BJ (cell line): ENCODE measurements around the gene BMP3. TPM values are rescaled to one million over a fixed set of nuclear protein-coding genes. Genes with fewer than 3 reads are reported as not detected.

Experiments
- CTCF ChIA-PET: fragments of 350-600 bp; formaldehyde crosslinking; extraction: SDS; loops from one replicate; lab custom pipeline; 2021; ENCODE audit warnings: antibody characterized with exemption, inconsistent platforms; lab: Yijun Ruan, JAX
- POLR2A ChIA-PET: fragments of 300-600 bp; sonication (Branson Sonifier 250); formaldehyde crosslinking; extraction: SDS; loops from one replicate; lab custom pipeline; 2021; ENCODE audit warnings: antibody characterized with exemption; lab: Charles Lee
- DNase-seq: peaks from one replicate; pipeline ENCODE4 v3.0.0-alpha.2; 2011; ENCODE audit warnings: low read depth
- H3K27me3 ChIP-seq: 2 replicates; pipeline ENCODE4 v1.6.0; 2011; ENCODE audit warnings: low read length; ENCODE audit not compliant: control insufficient read depth, insufficient read depth
- H3K36me3 ChIP-seq: 2 replicates; pipeline ENCODE4 v1.5.1; 2011; ENCODE audit warnings: low read length; ENCODE audit not compliant: control insufficient read depth, insufficient read depth
- H3K4me3 ChIP-seq: 2 replicates; pipeline ENCODE4 v1.5.1; 2011; ENCODE audit warnings: low read depth, mild to moderate bottlenecking, control low read depth, low read length
- CTCF ChIP-seq: IDR thresholded peaks from 2 replicates; pipeline ENCODE4 v1.5.1; 2011; ENCODE audit warnings: low read depth, mild to moderate bottlenecking, control low read depth, inconsistent platforms, low read length, moderate library complexity; ENCODE audit not compliant: insufficient read depth
- polyA plus RNA-seq: library from polyadenylated mRNA; depleted of rRNA; stranded (reverse); fragments of >200 nt; gene quantifications from 2 replicates; pipeline ENCODE4 v1.2.3, GENCODE V29; 2011

The BMP3 gene
- polyA plus RNA-seq, 1 experiment, result 0.01 TPM

- Histone ChIP-seq H3K27me3 (peaks cover 25% of the 10 kb centered on the region), H3K4me3 (no peak overlapping the region), H3K36me3 (no peaks in the 10 kb centered on the region)
- TF ChIP-seq CTCF, result no peak
- no peak for DNase-seq
- ChIA-PET POLR2A (no interaction called here), CTCF (interaction anchor here (0.6 to 2.7 kb wide), 5 partner anchors 8 to 666 kb away, joined by 3 to 17 read pairs (median 5); no protein-coding TSS in a partner anchor)
These were observed 1.5 kb downstream of the BMP3 start for GRCh38 chr4:81031796-81032551.

GRCh38 chr4:81032771-81033684 lies 2.5 kb downstream of the BMP3 start:
- CTCF ChIA-PET, result interaction anchor here (1.5 to 1.8 kb wide), 3 partner anchors 20 to 667 kb away, joined by 3 to 6 read pairs (median 5); no protein-coding TSS in a partner anchor
- peaks cover 25% of the 10 kb centered on the region for H3K27me3 ChIP-seq
- no peak for DNase-seq

GRCh38 chr4:81038636-81039350 lies 8.3 kb downstream of the BMP3 start:
- no peak for TF ChIP-seq CTCF
- ChIA-PET POLR2A (no interaction called here), CTCF (interaction anchor here (0.6 to 6.0 kb wide), 14 partner anchors 9 to 819 kb away, joined by 3 to 42 read pairs (median 5); partner anchors contain the start of gene BMP3)
- H3K36me3 ChIP-seq, result no peaks in the 10 kb centered on the region
- H3K4me3 ChIP-seq, result no peak overlapping the region
- no peaks in the 10 kb centered on the region; the same call in 1 of the 2 replicates for H3K27me3 ChIP-seq
- DNase-seq, result no peak

More at GRCh38 chr4:81032771-81033684, 2.5 kb downstream of the BMP3 start:
- H3K4me3 ChIP-seq, result no peak overlapping the region
- TF ChIP-seq CTCF, result no peak
- no peaks in the 10 kb centered on the region for H3K36me3 ChIP-seq
- POLR2A ChIA-PET, result no interaction called here

GRCh38 chr4:81039351-81039972 lies 9.0 kb downstream of the BMP3 start:
- no peak for DNase-seq
- Histone ChIP-seq H3K36me3 (no peaks in the 10 kb centered on the region), H3K4me3 (no peak overlapping the region), H3K27me3 (no peaks in the 10 kb centered on the region; the same call in 1 of the 2 replicates)
- TF ChIP-seq CTCF, result no peak
- POLR2A ChIA-PET, result no interaction called here
- CTCF ChIA-PET, result interaction anchor here (0.6 to 6.0 kb wide), 22 partner anchors 9 to 819 kb away, joined by 3 to 42 read pairs (median 4); partner anchors contain the start of genes BMP3 and PRKG2
